PC-9 (cell line): Measurements from ENCODE around the gene VWA8.

ENCODE experiments used
- CTCF ChIP-seq: fragments of 200-600 bp; sonication (generic); conservative IDR thresholded peaks from 2 replicates; pipeline ENCODE4 v1.6.1; 2017; ENCODE audit warnings: mixed run types, antibody characterized with exemption, mild to moderate bottlenecking, moderate library complexity
- EZH2 ChIP-seq: fragments of 200-600 bp; sonication (generic); IDR thresholded peaks from 2 replicates; pipeline ENCODE4 v1.8.0; 2017; ENCODE audit warnings: antibody characterized with exemption, low read depth

- no peak for TF ChIP-seq CTCF
- no peak for TF ChIP-seq EZH2
Observed at GRCh38 chr13:41542281-41542680, 418.6 kb downstream of the VWA8 start.
